ENCODE measurements around the gene DNAL4.

DNAL4 gene

DNA sequence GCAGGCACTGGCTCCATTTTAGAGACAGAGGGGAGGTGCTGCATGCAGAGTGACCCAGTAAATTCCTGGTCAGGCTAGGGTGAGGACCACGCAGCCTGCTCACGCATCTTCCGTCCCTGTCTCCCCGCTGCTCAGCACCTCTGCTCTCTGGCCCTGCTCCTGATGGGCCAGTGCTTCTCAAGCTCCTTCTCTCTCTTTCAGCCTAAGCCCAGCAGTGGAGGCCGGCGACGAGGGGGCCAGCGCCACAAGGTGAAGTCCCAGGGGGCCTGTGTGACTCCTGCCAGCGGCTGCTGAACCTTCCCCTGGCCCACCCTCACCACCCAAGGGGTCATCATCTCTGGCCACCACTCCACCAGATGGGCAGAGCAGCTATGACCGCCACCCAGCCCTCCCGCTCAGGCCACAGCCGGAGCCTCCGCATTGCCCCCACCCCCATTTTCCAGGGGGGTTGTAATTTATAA lies 63.5 kb downstream of the DNAL4 start:
- DNase-seq, result no peak

DNA sequence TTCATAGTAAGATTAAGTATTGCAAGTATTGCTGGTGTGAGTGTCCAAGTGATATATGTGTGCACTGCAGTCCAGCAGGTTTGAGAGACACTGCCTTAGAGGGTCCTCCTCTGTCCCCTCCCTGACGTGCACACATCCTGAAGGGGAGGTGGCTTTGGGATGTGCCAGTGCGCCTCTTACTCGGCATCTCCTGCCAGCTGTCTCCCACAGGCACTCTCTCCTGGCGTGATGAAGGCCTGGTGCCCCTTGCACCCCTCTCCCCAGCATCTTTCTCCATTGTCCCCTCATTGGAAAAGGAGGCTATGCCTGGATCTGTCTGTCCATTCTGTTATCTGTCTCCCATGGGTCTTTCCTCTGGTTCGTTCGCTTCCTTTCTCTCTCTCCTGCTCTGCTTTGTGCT lies 64.0 kb downstream of the DNAL4 start:
- no peak for TF ChIP-seq POLR2A (IDR thresholded peaks at IDR 0.05; ENCODE audit: low read length)
- TF ChIP-seq GATA1 (IDR thresholded peaks at IDR 0.05; ENCODE audit: low read depth, low read length), result no peak
- DNase-seq, result no peak

More for the DNA sequence above, 63.5 kb downstream of the DNAL4 start:
- TF ChIP-seq POLR2A (IDR thresholded peaks at IDR 0.05; ENCODE audit: low read length) (no peak), GATA1 (IDR thresholded peaks at IDR 0.05; ENCODE audit: low read depth, low read length) (no peak)

DNA sequence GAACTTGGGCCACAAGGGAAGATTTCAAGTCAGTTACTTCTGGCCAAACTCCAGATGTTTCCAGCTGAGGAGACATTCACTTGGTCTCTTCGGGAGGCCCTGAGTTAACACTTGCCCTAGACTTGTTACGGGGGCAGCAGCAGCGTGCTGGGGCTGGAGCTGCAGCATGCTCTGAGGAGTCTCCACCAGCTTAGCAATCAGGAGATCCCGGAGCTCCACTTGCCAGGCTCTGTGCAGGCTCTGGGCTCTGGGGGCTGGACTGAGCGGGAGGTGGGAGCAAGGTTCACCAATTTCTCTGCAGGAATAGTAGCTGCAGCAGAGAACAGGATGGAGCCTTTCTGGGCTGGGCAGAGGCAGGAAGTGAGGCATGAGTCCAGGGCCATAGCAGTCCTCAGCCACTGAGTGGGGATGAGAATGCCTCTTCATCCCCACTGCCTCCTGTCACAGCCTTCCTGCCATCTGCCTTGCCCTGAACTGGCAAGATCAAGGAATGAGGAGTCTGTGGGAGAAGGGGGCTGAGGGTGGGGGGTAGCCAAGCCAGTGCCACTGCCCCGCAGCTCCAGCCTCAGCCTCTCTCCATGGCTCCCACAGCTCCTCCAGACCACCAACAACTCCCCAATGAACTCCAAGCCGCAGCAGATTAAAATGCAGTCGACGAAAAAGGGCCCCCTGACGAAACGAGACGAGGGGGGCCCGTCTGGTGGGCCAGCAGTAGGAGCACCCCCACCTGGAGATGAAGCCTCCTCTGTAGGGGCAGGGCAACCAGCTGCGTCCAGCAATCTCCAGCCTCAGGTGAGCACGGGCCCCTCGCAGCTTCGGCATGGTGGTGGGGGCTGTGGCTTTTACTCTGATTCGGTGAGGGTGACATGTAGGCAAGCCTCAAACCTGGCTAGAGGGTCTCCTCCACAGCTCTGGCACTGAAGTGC lies 64.8 kb downstream of the DNAL4 start:
- no peak for DNase-seq
- no peak for TF ChIP-seq GATA1 (IDR thresholded peaks at IDR 0.05; ENCODE audit: low read depth, low read length)
- TF ChIP-seq POLR2A (IDR thresholded peaks at IDR 0.05; ENCODE audit: low read length), result no peak
